ENCODE data around the gene MARS2.
"Not testable (repeated sequence)": the region's sequence is repeated elsewhere in the genome, so short reads cannot be mapped to it uniquely, and the experiment has no call there.

The MARS2 gene

DNA sequence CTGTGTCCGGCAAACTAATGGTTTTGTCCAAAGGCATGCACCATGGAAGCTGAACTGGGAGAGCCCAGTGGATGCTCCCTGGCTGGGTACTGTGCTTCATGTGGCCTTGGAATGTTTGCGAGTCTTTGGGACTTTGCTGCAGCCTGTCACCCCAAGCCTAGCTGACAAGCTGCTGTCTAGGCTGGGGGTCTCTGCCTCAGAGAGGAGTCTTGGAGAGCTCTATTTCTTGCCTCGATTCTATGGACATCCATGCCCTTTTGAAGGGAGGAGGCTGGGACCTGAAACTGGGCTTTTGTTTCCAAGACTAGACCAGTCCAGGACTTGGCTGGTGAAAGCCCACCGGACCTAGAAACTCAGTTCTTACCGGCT lies 1.7 kb downstream of the MARS2 start:
- DNase-seq (ENCODE audit: low read depth) = no peak

DNA sequence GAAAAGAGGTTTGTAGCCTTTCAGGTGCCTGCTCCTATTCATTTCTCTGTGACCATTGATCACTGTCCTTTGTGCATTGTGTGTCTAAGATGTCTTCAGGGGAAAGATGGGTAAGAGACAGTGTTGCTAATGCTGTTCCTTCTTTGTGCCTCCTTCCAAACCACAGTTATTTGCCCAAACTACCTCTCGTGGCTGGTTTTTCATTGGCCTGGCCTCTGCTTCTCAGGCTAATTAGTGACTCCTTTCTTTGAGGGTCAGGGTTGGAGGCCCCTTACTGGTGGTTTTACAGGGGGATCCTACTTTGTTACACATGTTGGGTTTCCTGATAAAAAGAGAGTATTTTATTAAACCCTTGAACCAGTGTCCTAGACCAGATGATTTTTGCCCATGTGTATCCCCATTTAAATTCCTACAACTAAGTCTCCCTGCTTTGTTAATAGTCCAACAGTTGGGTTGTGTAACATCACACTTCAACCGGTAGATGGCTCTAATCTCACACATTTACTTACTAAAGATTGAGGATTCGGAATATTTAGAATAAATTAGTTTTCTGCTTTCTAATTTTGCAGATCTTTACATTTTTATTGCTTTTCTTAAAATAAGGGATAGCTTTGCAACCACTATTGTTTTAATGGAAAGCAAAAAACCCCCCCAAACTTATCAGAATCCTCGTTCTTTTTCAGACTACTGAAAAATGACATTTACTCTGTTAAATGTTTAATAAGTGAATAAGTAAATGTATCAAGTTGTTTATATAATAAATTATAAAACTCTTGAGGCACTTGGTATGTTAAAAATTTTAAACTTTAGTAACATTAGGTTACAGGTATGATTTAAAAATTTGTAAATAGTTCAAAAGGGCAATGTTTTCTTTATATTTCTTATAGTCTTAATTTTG lies 2.4 kb downstream of the MARS2 start:
- peak; percentile 19 for DNase-seq (ENCODE audit: low read depth)

DNA sequence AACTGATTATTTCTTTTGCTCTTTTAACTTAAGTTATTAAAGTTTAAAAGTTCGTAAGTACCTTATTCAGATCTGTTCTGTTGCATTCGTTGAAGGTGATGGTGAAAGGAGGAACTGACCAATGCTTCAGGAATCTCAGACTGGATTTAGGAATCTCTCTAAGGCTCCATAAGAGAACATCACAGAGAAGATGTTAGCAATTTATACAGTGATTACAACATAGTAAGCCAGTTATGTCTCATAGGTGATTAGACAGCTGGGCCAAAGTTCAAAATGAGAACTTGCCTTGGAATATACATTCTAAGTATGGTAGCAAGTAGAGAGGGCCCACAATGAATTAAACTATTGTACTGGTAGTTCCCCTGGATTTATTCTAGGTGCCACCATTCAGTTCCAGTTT lies 3.2 kb downstream of the MARS2 start:
- peak; percentile 47 for DNase-seq (ENCODE audit: low read depth)

DNA sequence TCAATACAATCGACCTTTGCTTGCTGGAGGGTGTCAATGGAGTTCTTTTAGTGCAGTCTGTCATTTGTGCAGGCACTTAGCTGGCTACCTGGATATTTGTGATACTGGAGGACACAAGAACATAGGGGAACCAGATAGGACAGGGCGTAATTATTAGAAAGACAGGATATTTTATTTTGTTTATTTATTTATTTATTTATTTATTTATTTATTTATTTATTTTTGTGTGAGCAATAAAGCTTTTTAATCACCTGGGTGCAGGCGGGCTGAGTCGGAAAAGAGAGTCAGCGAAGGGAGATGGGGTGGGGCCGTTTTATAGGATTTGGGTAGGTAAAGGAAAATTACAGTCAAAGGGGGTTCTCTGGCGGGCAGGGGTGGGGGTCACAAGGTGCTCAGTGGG lies 4.0 kb downstream of the MARS2 start:
- DNase-seq (ENCODE audit: low read depth) = not testable (repeated sequence)

DNA sequence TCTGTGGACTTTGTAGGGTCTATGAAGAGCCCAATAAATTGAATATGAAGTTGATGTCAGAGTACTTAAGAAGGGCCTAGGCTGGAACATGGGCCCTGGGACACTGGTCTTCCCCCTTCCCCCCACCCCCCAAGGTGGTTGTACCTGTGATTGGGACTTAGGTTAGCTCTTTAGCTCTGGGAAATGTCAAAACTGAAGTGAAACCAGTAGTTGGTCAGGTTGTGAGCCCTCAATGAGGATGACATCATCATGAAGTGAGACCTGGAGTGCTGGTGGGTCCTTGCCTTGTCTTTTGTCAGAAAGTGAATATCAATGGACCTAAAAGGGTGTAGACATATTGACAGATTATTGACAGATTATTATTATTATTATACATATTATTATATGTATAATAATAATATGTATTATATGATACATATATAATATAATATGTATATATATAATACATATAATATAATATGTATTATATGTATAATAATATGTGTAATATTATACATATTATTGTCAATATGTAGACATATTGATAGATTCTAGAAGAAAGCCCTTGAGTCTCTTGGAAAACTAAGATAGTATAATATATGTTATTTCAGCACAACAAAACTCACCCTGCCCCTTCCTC lies 5.4 kb downstream of the MARS2 start:
- DNase-seq (ENCODE audit: low read depth) = no peak

DNA sequence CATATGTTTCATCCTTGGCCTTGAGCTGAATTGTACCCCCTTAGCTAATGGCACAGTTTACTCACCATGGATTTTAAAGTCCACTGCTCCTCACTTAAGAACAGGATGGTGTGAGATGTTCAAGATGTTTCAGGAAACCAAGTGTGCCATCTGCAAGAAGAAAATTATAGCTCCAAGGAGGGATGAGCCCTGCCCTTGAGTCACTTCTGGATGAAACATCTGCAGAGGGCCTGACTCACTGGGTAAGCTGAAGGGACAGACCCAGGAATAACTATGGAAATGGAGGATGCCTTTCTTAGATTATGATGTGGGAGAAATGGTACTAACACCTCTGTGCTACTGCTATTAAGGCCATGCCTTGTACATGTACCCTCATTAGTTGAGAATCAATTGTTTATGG lies 6.4 kb downstream of the MARS2 start:
- no peak for DNase-seq (ENCODE audit: low read depth)

DNA sequence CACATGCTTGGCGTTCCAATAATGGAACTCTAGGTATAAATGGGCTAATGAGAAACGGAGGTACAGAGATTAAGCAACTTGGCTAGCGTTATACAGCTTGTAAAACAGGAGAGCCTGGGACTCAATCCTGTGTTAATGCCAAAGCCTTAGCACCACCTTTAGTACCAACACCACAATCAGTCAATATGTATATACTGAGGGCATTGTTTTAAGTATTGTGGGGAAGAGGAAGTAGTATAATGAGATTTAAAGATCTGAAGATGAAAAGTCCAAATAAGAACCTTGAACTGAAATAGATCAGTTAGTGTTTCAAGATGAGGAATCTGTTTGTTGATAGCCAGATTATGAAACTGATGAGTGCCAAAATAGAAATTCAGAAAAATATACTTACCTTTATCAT lies 8.1 kb downstream of the MARS2 start:
- no peak for DNase-seq (ENCODE audit: low read depth)

DNA sequence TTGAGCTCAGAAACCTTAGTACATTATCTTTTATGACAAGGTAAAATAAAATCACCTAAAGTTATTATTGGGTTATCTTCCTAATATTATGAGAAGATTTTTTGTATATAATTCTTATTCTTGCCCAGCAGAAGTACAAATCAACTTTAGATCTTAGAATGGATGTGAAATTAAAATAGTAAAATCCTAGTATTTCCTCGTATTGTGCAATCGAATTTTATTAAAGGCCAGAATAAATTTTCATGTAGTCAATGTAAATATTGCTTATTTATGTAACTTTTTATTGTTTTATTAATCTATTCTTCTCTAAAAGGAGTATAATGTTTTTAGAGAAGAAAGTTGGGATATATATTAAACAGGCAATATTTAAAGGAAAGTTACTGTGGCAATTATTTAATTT lies 12.7 kb downstream of the MARS2 start:
- no peak for DNase-seq (ENCODE audit: low read depth)

DNA sequence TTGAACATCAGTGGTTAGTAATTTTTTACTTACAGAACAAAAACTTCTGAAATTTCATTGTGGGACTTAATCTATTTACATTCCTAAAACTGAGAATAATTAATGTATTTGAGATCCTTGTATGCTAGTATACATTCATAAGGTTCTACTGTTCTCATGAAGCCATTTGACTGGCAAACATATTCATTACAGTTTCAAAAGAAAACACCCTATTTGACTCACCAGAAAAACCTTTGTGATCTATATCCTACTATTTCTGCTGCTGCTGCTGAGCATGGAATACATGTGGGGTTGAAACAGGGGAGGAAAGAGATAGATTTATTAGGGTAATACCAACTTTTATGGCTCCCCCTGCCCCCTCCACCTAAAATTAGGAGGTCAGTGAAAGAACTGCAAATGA lies 21.8 kb downstream of the MARS2 start:
- DNase-seq (ENCODE audit: low read depth) = no peak

DNA sequence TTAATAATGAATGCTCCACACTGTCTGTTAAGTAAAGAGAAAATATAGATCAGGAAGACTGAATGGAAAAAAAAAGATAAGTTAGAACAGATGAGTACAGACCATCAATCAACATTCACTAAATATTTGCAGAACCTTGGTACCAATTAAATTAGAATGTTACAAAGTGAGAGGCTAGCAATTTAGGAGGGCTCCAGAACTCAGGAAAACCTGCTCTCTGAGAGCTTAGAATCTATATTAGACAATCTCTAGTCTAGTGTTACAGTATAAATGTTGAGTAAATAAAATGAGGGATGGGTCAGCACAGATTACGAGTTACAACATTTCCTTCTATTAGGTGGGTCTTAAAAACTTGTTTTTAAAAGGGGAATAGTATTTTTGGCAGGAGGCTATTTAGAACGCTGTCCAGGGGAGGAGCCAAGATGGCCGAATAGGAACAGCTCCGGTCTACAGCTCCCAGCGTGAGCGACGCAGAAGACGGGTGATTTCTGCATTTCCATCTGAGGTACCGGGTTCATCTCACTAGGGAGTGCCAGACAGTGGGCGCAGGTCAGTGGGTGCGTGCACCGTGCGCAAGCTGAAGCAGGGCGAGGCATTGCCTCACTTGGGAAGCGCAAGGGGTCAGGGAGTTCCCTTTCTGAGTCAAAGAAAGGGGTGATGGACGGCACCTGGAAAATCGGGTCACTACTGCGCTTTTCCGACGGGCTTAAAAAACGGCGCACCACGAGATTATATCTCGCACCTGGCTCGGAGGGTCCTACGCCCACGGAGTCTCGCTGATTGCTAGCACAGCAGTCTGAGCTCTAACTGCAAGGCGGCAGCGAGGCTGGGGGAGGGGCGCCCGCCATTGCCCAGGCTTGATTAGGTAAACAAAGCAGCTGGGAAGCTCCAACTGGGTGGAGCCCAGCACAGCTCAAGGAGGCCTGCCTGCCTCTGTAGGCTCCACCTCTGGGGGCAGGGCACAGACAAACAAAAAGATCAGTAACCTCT lies 23.7 kb downstream of the MARS2 start:
- DNase-seq (ENCODE audit: low read depth) = not testable (repeated sequence)

DNA sequence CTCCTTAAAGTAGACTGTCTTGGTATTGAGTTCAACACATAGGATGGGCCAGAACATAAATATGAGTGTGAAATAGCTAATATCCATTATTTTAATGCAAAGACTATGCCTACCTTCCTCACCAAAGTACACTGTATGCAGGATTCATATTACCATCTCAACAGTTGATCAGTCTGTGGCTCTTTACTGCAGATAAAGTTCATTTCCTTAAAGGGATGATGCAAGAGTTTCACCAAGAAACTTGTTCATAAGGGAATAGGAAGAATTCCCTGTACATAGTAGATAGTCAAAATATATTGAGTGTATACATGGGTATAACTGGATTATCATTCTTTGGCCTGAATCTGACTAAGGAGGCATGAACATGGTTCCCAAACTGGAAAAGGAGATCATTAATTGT lies 35.0 kb downstream of the MARS2 start:
- DNase-seq (ENCODE audit: low read depth) = no peak

Measured in non-pigmented ciliary epithelial cell (primary cell).